ENCODE results near the gene CTU2. TPM values are rescaled to one million over a fixed set of nuclear protein-coding genes. Genes with fewer than 3 reads are reported as not detected.

Gene CTU2
- total and polyA plus RNA-seq, 8 donors, result 1.8 to 53.3 (median 14.8) TPM

DNA sequence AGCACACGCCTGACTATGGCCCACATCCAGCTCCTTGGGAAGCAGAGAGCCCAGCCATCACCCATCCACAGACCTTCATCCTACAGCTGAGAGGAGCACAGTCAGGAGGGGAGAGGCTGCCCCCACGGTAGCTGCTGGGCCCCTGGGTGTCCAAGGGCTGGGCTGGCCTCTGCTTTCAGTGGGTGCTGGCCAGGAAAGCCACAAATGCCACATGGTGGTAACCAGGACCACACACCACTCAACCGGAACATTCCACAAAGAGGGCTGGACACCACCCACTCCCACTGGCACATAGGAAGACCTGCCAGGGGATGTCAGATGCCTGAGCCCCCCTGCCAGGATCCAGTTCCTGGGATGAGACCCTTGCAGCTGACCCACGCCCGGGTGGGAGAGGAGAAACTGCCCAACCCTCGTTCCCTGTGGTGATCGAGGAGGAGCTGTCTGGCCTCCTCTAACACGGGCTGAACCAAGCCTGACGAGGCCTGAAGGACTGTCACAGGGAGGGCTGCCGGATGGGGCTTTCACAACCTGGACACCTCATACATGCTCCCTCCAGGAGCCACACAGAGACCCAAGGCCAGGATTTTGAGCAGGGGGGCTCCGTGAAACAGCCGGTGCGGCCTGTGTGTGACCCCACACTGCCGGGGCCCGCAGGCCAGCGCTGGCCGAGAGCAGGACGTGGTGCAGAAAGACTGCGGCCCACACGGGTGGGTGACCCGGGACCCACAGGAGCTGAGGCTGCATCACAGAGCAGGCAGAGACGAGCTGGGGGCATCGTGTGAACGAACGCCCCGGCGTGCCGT, 48.0 kb downstream of the CTU2 start:
- Histone ChIP-seq H3K4me1 (peaks cover 3 to 49% (median 23%) of the 10 kb centered on the region in 4 donors), H3K36me3 (peaks cover 0 to 16% (median 10%) of the 10 kb centered on the region in 4 donors), H3K9me3 (no peaks in the 10 kb centered on the region), H3K27me3 (no peaks in the 10 kb centered on the region), H3K27ac (peak overlapping the region in 2 of 5 donors; percentile 33 to 62), H3K4me3 (no peak overlapping the region)
- TF ChIP-seq, protein P1, sequence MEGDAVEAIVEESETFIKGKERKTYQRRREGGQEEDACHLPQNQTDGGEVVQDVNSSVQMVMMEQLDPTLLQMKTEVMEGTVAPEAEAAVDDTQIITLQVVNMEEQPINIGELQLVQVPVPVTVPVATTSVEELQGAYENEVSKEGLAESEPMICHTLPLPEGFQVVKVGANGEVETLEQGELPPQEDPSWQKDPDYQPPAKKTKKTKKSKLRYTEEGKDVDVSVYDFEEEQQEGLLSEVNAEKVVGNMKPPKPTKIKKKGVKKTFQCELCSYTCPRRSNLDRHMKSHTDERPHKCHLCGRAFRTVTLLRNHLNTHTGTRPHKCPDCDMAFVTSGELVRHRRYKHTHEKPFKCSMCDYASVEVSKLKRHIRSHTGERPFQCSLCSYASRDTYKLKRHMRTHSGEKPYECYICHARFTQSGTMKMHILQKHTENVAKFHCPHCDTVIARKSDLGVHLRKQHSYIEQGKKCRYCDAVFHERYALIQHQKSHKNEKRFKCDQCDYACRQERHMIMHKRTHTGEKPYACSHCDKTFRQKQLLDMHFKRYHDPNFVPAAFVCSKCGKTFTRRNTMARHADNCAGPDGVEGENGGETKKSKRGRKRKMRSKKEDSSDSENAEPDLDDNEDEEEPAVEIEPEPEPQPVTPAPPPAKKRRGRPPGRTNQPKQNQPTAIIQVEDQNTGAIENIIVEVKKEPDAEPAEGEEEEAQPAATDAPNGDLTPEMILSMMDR (IDR thresholded peaks at IDR 0.05), result no peak
- TF ChIP-seq POLR2A (IDR thresholded peaks at IDR 0.05), result no peak
- intact Hi-C loops (cut with DNase I; ENCODE audit: low total_unique reads), result no loop called here
- no peak for DNase-seq
- 86 to 94% (median 91%) methylated on average over 8 to 28 of the region's 28 CpGs for WGBS, 5 donors

DNA sequence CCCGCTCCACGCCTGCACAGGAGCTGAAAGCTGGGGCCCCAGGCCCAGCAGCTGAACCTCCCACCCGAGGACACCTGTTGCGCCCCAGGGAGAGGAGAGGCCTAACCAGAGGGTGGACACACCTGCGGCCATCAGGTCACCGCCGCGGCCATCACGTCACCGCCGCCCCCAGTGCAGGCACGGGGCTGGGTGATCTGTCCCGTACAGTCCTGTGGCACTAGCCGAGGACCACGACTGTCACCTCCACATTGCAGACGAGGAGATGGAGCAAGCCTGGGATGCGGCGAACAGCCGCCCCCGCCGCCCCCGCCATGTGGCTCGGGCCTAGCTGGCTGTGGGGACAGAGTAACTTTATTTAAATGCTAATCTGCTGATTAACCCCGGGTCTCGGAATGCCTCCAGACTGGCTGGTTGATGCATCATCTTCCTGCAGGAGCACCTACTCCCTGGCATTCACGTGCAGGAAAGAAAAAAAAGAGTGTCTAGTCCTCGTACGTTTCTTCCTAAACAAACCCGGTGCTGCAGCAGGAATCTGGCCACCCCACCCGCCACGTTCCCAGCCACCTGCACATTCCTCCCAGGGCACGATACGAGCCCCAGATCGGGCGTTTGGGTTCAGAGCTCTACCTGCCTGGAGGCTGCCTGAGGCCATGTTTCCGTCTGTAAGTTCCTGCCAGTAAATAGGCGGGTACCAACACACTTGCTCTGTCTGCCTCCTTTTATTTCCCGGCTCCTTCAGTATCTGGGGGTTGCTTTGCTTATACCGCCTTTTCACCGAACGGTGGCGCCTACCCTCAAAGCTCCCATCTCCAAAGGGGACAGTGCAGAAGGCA, 48.8 kb downstream of the CTU2 start:
- WGBS, 5 donors, result 62 to 80% (median 73%) methylated on average over 36 to 42 of the region's 42 CpGs
- Histone ChIP-seq H3K27ac (peak overlapping the region in 2 of 5 donors; percentile 33 to 62), H3K4me3 (no peak overlapping the region), H3K4me1 (peaks cover 11 to 57% (median 30%) of the 10 kb centered on the region in 4 donors), H3K9me3 (no peaks in the 10 kb centered on the region), H3K36me3 (peaks cover 0 to 16% (median 10%) of the 10 kb centered on the region in 4 donors), H3K27me3 (no peaks in the 10 kb centered on the region)
- TF ChIP-seq, protein P1 (IDR thresholded peaks at IDR 0.05), result peak in 1 of 7 experiments; percentile 11
- TF ChIP-seq POLR2AphosphoS5 (IDR thresholded peaks at IDR 0.05), result no peak
- intact Hi-C loops (cut with DNase I; ENCODE audit: low total_unique reads), result no loop called here
- peak in 1 of 2 donors; percentile 76 for DNase-seq

DNA sequence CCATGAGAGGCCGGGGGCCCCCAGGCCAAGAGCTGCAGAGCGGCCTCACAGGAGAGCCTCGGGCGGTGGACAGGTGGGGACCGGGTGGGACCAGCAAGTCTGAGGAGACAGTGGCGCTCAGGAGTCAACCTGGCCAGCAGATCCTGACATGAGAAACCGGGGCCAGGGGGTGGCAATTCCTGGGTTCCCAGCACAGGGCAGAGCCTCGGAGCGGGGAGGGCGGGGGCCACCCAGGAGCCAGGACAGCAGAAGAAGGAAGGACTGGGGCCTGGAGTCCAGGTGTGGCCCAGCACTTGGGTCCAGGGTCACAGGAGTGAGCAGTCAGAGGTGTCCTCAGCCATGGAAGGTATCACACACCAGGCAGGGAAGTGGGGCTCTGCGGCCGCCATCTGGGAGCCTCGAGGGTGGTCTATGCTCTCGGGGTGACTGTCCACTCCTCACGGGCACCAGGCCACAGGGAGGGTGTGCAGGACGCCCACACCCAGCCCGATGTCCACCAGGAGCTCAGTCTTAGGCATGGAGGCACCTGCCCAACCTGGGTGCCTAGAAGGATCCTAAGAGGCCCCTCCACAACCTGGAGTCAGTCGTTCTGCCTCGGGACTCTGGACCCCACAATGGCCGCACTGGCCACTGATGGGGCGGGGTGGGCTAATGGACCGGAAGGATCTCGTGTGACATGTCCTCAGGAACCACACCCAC, 49.6 kb downstream of the CTU2 start:
- no peaks in the 10 kb centered on the region for H3K27me3 ChIP-seq

More for the DNA sequence above, 49.6 kb downstream of the CTU2 start:
- no peak for DNase-seq
- H3K9me3 ChIP-seq, result no peaks in the 10 kb centered on the region
- H3K36me3 ChIP-seq, result peaks cover 0 to 16% (median 10%) of the 10 kb centered on the region in 4 donors
- H3K27ac ChIP-seq, result peak overlapping the region in 1 of 5 donors; percentile 56
- TF ChIP-seq POLR2A (IDR thresholded peaks at IDR 0.05) (no peak), EP300 (IDR thresholded peaks at IDR 0.05) (no peak), POLR2AphosphoS5 (IDR thresholded peaks at IDR 0.05) (no peak)
- TF ChIP-seq, protein P1 (IDR thresholded peaks at IDR 0.05), result no peak
- intact Hi-C loops (cut with DNase I; ENCODE audit: low total_unique reads), result no loop called here
- WGBS, 5 donors, result 82 to 87% (median 85%) methylated on average over 20 to 23 of the region's 23 CpGs
- H3K4me3 ChIP-seq, result no peak overlapping the region
- H3K4me1 ChIP-seq, result peaks cover 19 to 63% (median 38%) of the 10 kb centered on the region in 4 donors

Data from stomach (tissue), 9 donors.